K562 (cell line): ENCODE data around the gene NPB. TPM values are rescaled to one million over a fixed set of nuclear protein-coding genes. Genes with fewer than 3 reads are reported as not detected.
A peak's percentile ranks its signal among the peaks of the same experiment; 100 is the strongest.

Experiments
- ATAC-seq: fragments of 200-7000 bp; cut with Tn5 transposase; 3 replicates; pipeline ENCODE4 v1.9.1; 2020; ENCODE audit warnings: moderate library complexity
- BruUV-seq: library from RNA; stranded (reverse); fragments of 400-500 nt; replicated peaks from 2 replicates; lab custom pipeline; 2021; lab: Mats Ljungman, UMichigan
- CTCF ChIA-PET: fragments of 300-600 bp; formaldehyde crosslinking; extraction: SDS; loops from one replicate; lab custom pipeline; 2021; ENCODE audit warnings: low intra/inter-chr PET ratio; lab: Yijun Ruan, JAX
- POLR2A ChIA-PET: fragments of 300-600, 350-650 bp; sonication (Branson Sonifier 250); formaldehyde crosslinking; extraction: SDS; loops from one replicate; lab custom pipeline; 2021; ENCODE audit warnings: antibody characterized with exemption, inconsistent platforms; lab: Yijun Ruan, JAX
- DNase-seq, 4 experiments: peaks; one replicate each; pipeline versions ENCODE4 v3.0.0 to v3.0.0-alpha.2; 2011 to 2018; ENCODE audit warnings: low spot score in 3 of 4, mixed read lengths in 3 of 4; ENCODE audit errors: extremely low read depth in 1 of 4
- FAIRE-seq: peaks from 2 replicates; lab custom pipeline; 2011; peaks lifted over from hg19 to GRCh38; lab: Jason Lieb, UNC
- H2AFZ ChIP-seq: 2 replicates; pipeline ENCODE4 v1.6.0; 2011; ENCODE audit warnings: low read depth, low read length, control low read depth, inconsistent platforms
- H3K27ac ChIP-seq: fragments of 200-600 bp; 3 replicates; pipeline ENCODE4 v1.8.0; 2011; ENCODE audit warnings: low read depth, mild to moderate bottlenecking, control low read depth, inconsistent platforms, low read length, moderate library complexity, mixed read lengths; ENCODE audit errors: extremely low read depth
- H3K27me3 ChIP-seq, 2 experiments: fragments of 300-600 bp in 1 of 2; 2 replicates in 1 of 2; 3 replicates in 1 of 2; pipeline versions ENCODE4 v1.6.0 to v1.8.0; 2011; ENCODE audit warnings: inconsistent platforms in 2 of 2, low read length in 2 of 2, mild to moderate bottlenecking in 1 of 2, mixed read lengths in 1 of 2, moderate library complexity in 1 of 2; ENCODE audit not compliant: control insufficient read depth in 2 of 2, insufficient read depth in 2 of 2
- H3K36me3 ChIP-seq: fragments of 300-600 bp; 3 replicates; pipeline ENCODE4 v1.8.0; 2011; ENCODE audit warnings: mild to moderate bottlenecking, low read length, inconsistent platforms; ENCODE audit not compliant: control insufficient read depth, insufficient read depth
- H3K4me1 ChIP-seq, 2 experiments: fragments of 200-600 bp in 1 of 2; replicated peaks in 1 of 2; 2 replicates in 1 of 2; 3 replicates in 1 of 2; pipeline versions ENCODE4 v1.5.1 to v1.8.0; 2011; ENCODE audit warnings: inconsistent platforms in 2 of 2, low read length in 2 of 2, mild to moderate bottlenecking in 1 of 2, mixed read lengths in 1 of 2, moderate library complexity in 1 of 2; ENCODE audit not compliant: control insufficient read depth in 2 of 2, insufficient read depth in 2 of 2
- H3K4me2 ChIP-seq: 2 replicates; pipeline ENCODE4 v1.6.1; 2011; ENCODE audit warnings: low read length, control low read depth, inconsistent platforms, mixed read lengths; ENCODE audit not compliant: insufficient read depth
- H3K4me3 ChIP-seq: fragments of 200-600 bp; sonication (generic), shearing (Covaris generic); 2 replicates; pipeline ENCODE4 v1.5.1; 2016; ENCODE audit warnings: control low read depth, inconsistent platforms
- H3K79me2 ChIP-seq: fragments of 200-600 bp; 3 replicates; pipeline ENCODE4 v1.8.0; 2011; ENCODE audit warnings: low read length, inconsistent platforms; ENCODE audit not compliant: control insufficient read depth, insufficient read depth
- H3K9ac ChIP-seq, 2 experiments: 2 replicates each; pipeline versions ENCODE4 v1.6.0 to v1.6.1; 2011; ENCODE audit warnings: low read depth in 2 of 2, low read length in 2 of 2, control low read depth in 1 of 2, inconsistent platforms in 1 of 2, mild to moderate bottlenecking in 1 of 2, mixed read lengths in 1 of 2; ENCODE audit not compliant: insufficient read depth in 1 of 2
- H3K9me1 ChIP-seq: one replicate; pipeline ENCODE4 v1.6.0; 2011; ENCODE audit warnings: inconsistent platforms, mild to moderate bottlenecking, low read length, moderate library complexity; ENCODE audit not compliant: control insufficient read depth, insufficient read depth
- H3K9me3 ChIP-seq: replicated peaks from 2 replicates; pipeline ENCODE4 v1.5.1; 2011; ENCODE audit warnings: low read depth, low read length, inconsistent platforms; ENCODE audit not compliant: control insufficient read depth, insufficient read depth
- H4K20me1 ChIP-seq: replicated peaks from 2 replicates; pipeline ENCODE4 v1.6.1; 2011; ENCODE audit warnings: low read length, inconsistent platforms, mixed read lengths; ENCODE audit not compliant: control insufficient read depth, insufficient read depth
- CSDE1 ChIP-seq, 2 experiments: fragments of 450-650 bp; IDR thresholded peaks; 2 replicates each; pipeline ENCODE4 v1.6.1; 2016; ENCODE audit warnings: mild to moderate bottlenecking in 1 of 2
- RBFOX2 ChIP-seq: fragments of 200-400 bp; formaldehyde crosslinking; IDR thresholded peaks from 2 replicates; pipeline ENCODE4 v1.6.1; 2017; ENCODE audit warnings: low read depth, mild to moderate bottlenecking, low read length, moderate library complexity
- RREB1 ChIP-seq: fragments of 250-450 bp; sonication (Bioruptor Pico); IDR thresholded peaks from 2 replicates; pipeline ENCODE4 v1.4.0; 2020
- ZNF212 ChIP-seq: fragments of 450-650 bp; formaldehyde crosslinking; IDR thresholded peaks from 2 replicates; pipeline ENCODE4 v1.4.0; 2020; ENCODE audit warnings: mild to moderate bottlenecking
- WGBS: fragments of 100-300 bp; shearing (Covaris generic); methylation state at CpG from one replicate; pipeline ENCODE4 v1.1.6; 2016; ENCODE audit warnings: low coverage, mixed read lengths; ENCODE audit not compliant: insufficient coverage; ENCODE audit errors: missing lambda C conversion rate; 5-methylcytosine and 5-hydroxymethylcytosine counted together
- in situ Hi-C: fragments of 300-500 bp; cut with MboI; formaldehyde crosslinking; loops from 4 replicates; pipeline ENCODE4 v1.15.0; 2018; ENCODE audit warnings: inconsistent platforms, mixed read lengths
- intact Hi-C: fragments of 100-400 bp; cut with micrococcal nuclease; formaldehyde crosslinking; loops from 2 replicates; pipeline ENCODE4 v1.14.2; 2022
- polyA plus RNA-seq, 8 experiments: library from polyadenylated mRNA; depleted of rRNA in 4 of 8; stranded (reverse) in 5 of 8; unstranded in 3 of 8; fragments of >200 nt; fragmentation: Nextera tagmentation in 2 of 8; fragmentation: Illumina TruSeq in 1 of 8; extraction: Ambion mirVana in 2 of 8; extraction: Trizol in 1 of 8; gene quantifications; 2 replicates each; pipeline versions ENCODE4 v1.2.1 to v1.2.3, GENCODE V29; 2011 to 2014; ENCODE audit warnings: inconsistent platforms in 1 of 8, missing spikeins in 1 of 8
- total RNA-seq, 7 experiments: library from RNA; depleted of rRNA in 6 of 7; stranded (reverse); fragments of >200 nt in 6 of 7; fragmentation: Illumina TruSeq in 2 of 7; extraction: Trizol in 2 of 7; gene quantifications; 2 replicates each; pipeline versions ENCODE4 v1.2.1 to v1.2.3, GENCODE V29; 2011 to 2021; ENCODE audit warnings: low replicate concordance in 1 of 7
- TF ChIP-seq, protein P1 (sequence below): fragments of 450-650 bp; IDR thresholded peaks from 2 replicates; pipeline ENCODE4 v1.6.1; 2016; ENCODE audit warnings: antibody characterized with exemption

NPB gene
- total and polyA plus RNA-seq, 9 of the 15 experiments (the other 6 are each of a cell fraction or from before 2014, with no cell fraction given), result 0.03 to 0.61 (median 0.14) TPM; not detected in 2

GRCh38 chr17:81915331-81915730 lies 13.3 kb downstream of the NPB start:
- no peak overlapping the region; a peak in 1 of 4 replicates for H3K9ac ChIP-seq
- H4K20me1 ChIP-seq, result peaks cover 25% of the 10 kb centered on the region
- WGBS, result 90% methylated on average over 10 of the region's 12 CpGs
- H2AFZ ChIP-seq, result no peak overlapping the region
- intact Hi-C loops, result no loop called here
- FAIRE-seq (no peak), ATAC-seq (no peak), DNase-seq (no peak)
- no peak overlapping the region for H3K27ac ChIP-seq
- H3K9me1 ChIP-seq, result peaks cover 2% of the 10 kb centered on the region
- peaks cover 55% of the 10 kb centered on the region for H3K79me2 ChIP-seq
- H3K4me2 ChIP-seq, result no peak overlapping the region
- H3K4me3 ChIP-seq, result no peak overlapping the region
- ChIA-PET POLR2A (interaction anchor here (3.4 kb wide), 1 partner anchor 10 kb away, joined by 32 read pairs; the partner anchor contains the start of gene MAFG), CTCF (no interaction called here)
- peaks cover 70% of the 10 kb centered on the region; the same call in 2 of the 3 replicates for H3K36me3 ChIP-seq
- in situ Hi-C loops, result no loop called here
- H3K27me3 ChIP-seq, result no peaks in the 10 kb centered on the region
- H3K9me3 ChIP-seq, result no peaks in the 10 kb centered on the region
- TF ChIP-seq RBFOX2 (0 out of 2 replicates have a peak, but pooled peaks have one; percentile 12), ZNF212 (CRISPR knock-in tag) (no peak), RREB1 (CRISPR knock-in tag) (no peak), CSDE1 (IDR thresholded peaks at IDR 0.05) (no peak)
- TF ChIP-seq, protein P1, sequence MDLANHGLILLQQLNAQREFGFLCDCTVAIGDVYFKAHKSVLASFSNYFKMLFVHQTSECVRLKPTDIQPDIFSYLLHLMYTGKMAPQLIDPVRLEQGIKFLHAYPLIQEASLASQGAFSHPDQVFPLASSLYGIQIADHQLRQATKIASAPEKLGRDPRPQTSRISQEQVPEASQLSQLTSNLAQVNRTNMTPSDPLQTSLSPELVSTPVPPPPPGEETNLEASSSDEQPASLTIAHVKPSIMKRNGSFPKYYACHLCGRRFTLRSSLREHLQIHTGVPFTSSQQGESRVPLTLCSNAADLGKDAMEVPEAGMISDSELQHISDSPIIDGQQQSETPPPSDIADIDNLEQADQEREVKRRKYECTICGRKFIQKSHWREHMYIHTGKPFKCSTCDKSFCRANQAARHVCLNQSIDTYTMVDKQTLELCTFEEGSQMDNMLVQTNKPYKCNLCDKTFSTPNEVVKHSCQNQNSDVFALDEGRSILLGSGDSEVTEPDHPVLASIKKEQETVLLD, result no peak
- H3K4me1 ChIP-seq, result peaks cover 35 to 87% of the 10 kb centered on the region in 2 experiments
- no TSS peak for BruUV-seq
